Fibroblast of the conjunctiva (primary cell): ENCODE measurements around the gene C13orf42.

Experiments
- DNase-seq: peaks from one replicate; pipeline ENCODE4 v3.0.0-alpha.2; 2010; ENCODE audit warnings: low read depth

Gene C13orf42

GRCh38 chr13:51111174-51111573 is at the start of gene C13orf42:
C13orf42 (minus strand) TSS chr13:51111274; CDS start chr13:51111209, 65 bp downstream.
- no peak for DNase-seq

GRCh38 chr13:51158880-51159518 is 47.9 kb upstream of the C13orf42 start:
- peak; percentile 9 for DNase-seq

- DNase-seq, result no peak
These were observed 47.3 kb upstream of the C13orf42 start for GRCh38 chr13:51158365-51158764.

- DNase-seq, result no peak
These were observed 45.6 kb upstream of the C13orf42 start for GRCh38 chr13:51156648-51157047.

GRCh38 chr13:51155776-51156515 is 44.9 kb upstream of the C13orf42 start:
- DNase-seq, result no peak

- DNase-seq, result no peak
These were observed 44.1 kb upstream of the C13orf42 start for GRCh38 chr13:51155161-51155560.

- DNase-seq, result peak; percentile 13
These were observed 43.0 kb upstream of the C13orf42 start for GRCh38 chr13:51154029-51154555.

GRCh38 chr13:51153527-51153926 is 42.5 kb upstream of the C13orf42 start:
- DNase-seq, result no peak

GRCh38 chr13:51152701-51153100 is 41.6 kb upstream of the C13orf42 start:
- DNase-seq, result no peak

- DNase-seq, result no peak
These were observed 40.4 kb upstream of the C13orf42 start for GRCh38 chr13:51151463-51151862.

GRCh38 chr13:51148952-51149573 is 38.0 kb upstream of the C13orf42 start:
- DNase-seq, result peak; percentile 41

GRCh38 chr13:51148223-51148951 is 37.3 kb upstream of the C13orf42 start:
- no peak for DNase-seq

GRCh38 chr13:51147732-51148131 is 36.7 kb upstream of the C13orf42 start:
- DNase-seq, result no peak

GRCh38 chr13:51146667-51147066 is 35.6 kb upstream of the C13orf42 start:
- no peak for DNase-seq

- no peak for DNase-seq
These were observed 26.2 kb upstream of the C13orf42 start for GRCh38 chr13:51137250-51137649.

- no peak for DNase-seq
These were observed 25.4 kb upstream of the C13orf42 start for GRCh38 chr13:51136276-51136980.

- DNase-seq, result no peak
These were observed 23.8 kb upstream of the C13orf42 start for GRCh38 chr13:51134763-51135365.

GRCh38 chr13:51130348-51130747 is 19.3 kb upstream of the C13orf42 start:
- DNase-seq, result no peak

GRCh38 chr13:51125495-51126226 is 14.6 kb upstream of the C13orf42 start:
- peak; percentile 46 for DNase-seq

- no peak for DNase-seq
These were observed 11.9 kb upstream of the C13orf42 start for GRCh38 chr13:51122868-51123566.
